Mesendoderm (in vitro differentiated cells): Measurements from ENCODE around the gene SYCN.
A peak's percentile ranks its signal among the peaks of the same experiment; 100 is the strongest.
"Not testable (repeated sequence)": the region's sequence is repeated elsewhere in the genome, so short reads cannot be mapped to it uniquely, and the experiment has no call there.

Source experiments
- DNase-seq: peaks from one replicate; pipeline ENCODE4 v3.0.0; 2013
- H2AK5ac ChIP-seq: 2 replicates; pipeline ENCODE4 v1.6.1; 2013; ENCODE audit warnings: low read length, inconsistent platforms
- H2BK120ac ChIP-seq: 2 replicates; pipeline ENCODE4 v1.6.1; 2013; ENCODE audit warnings: low read depth, mild to moderate bottlenecking, low read length, moderate library complexity, mixed read lengths
- H2BK15ac ChIP-seq: replicated peaks from 2 replicates; pipeline ENCODE4 v1.6.1; 2013; ENCODE audit warnings: low read depth, mild to moderate bottlenecking, moderate library complexity
- H2BK5ac ChIP-seq: 2 replicates; pipeline ENCODE4 v1.6.1; 2013; ENCODE audit warnings: low read length, inconsistent platforms
- H3K18ac ChIP-seq: 2 replicates; pipeline ENCODE4 v1.6.1; 2013; ENCODE audit warnings: mild to moderate bottlenecking, low read length, mixed read lengths
- H3K23ac ChIP-seq: one replicate; pipeline ENCODE4 v1.6.1; 2013; ENCODE audit warnings: low read length
- H3K27ac ChIP-seq: 2 replicates; pipeline ENCODE4 v1.5.1; 2013; ENCODE audit warnings: low read depth, mild to moderate bottlenecking, inconsistent platforms, low read length, moderate library complexity
- H3K27me3 ChIP-seq: 2 replicates; pipeline ENCODE4 v1.6.1; 2013; ENCODE audit warnings: low read length, control low read depth, mild to moderate bottlenecking, inconsistent platforms; ENCODE audit not compliant: insufficient read depth, poor library complexity
- H3K36me3 ChIP-seq: 2 replicates; pipeline ENCODE4 v1.6.1; 2013; ENCODE audit warnings: low read length, inconsistent platforms; ENCODE audit not compliant: control insufficient read depth, insufficient read depth
- H3K4ac ChIP-seq: one replicate; pipeline ENCODE4 v1.6.1; 2013; ENCODE audit warnings: low read depth, mild to moderate bottlenecking, low read length, moderate library complexity
- H3K4me1 ChIP-seq: 2 replicates; pipeline ENCODE4 v1.6.1; 2013; ENCODE audit warnings: low read depth, low read length, inconsistent platforms; ENCODE audit not compliant: control insufficient read depth
- H3K4me2 ChIP-seq: 2 replicates; pipeline ENCODE4 v1.6.1; 2013; ENCODE audit warnings: low read length
- H3K4me3 ChIP-seq: 2 replicates; pipeline ENCODE4 v1.5.1; 2013; ENCODE audit warnings: mild to moderate bottlenecking, low read length
- H3K56ac ChIP-seq: one replicate; pipeline ENCODE4 v1.6.1; 2013; ENCODE audit warnings: low read length
- H3K79me1 ChIP-seq: 2 replicates; pipeline ENCODE4 v1.6.1; 2013; ENCODE audit warnings: low read length, inconsistent platforms
- H3K79me2 ChIP-seq: 2 replicates; pipeline ENCODE4 v1.6.1; 2013; ENCODE audit warnings: mild to moderate bottlenecking, low read length; ENCODE audit not compliant: control insufficient read depth, insufficient read depth
- H3K9ac ChIP-seq: 2 replicates; pipeline ENCODE4 v1.6.1; 2013; ENCODE audit warnings: low read length, inconsistent platforms
- H4K5ac ChIP-seq: one replicate; pipeline ENCODE4 v1.6.1; 2013; ENCODE audit warnings: low read length
- H4K8ac ChIP-seq: one replicate; pipeline ENCODE4 v1.6.1; 2013; ENCODE audit warnings: low read depth, mild to moderate bottlenecking, control low read depth, low read length, moderate library complexity
- WGBS: extraction: QIAGEN DNeasy Blood & Tissue Kit; methylation state at CpG from one replicate; pipeline ENCODE4 v1.1.7; 2013; ENCODE audit warnings: low lambda C conversion rate, missing lambda C conversion rate; ENCODE audit not compliant: insufficient coverage; ENCODE audit errors: extremely low coverage; 5-methylcytosine and 5-hydroxymethylcytosine counted together

SYCN gene

GRCh38 chr19:39248806-39249205, 44.7 kb upstream of the SYCN start, which contains the start of gene IFNL4:
Gene IFNL4 (minus strand): TSS chr19:39248856.
- no peaks in the 10 kb centered on the region for H3K79me1 ChIP-seq
- no CpG with 5 or more reads among the region's 13 CpGs for WGBS
- H2AK5ac ChIP-seq: no peak within 1 kb of the TSS
- no peak within 1 kb of the TSS for H4K8ac ChIP-seq
- no peaks in the 10 kb centered on the region for H3K36me3 ChIP-seq
- no peak within 1 kb of the TSS for H3K4me2 ChIP-seq
- H2BK120ac ChIP-seq: no peak within 1 kb of the TSS
- H3K27me3 ChIP-seq: peaks cover 27% of the 10 kb centered on the region
- H3K56ac ChIP-seq: peak within 1 kb of the TSS; percentile 60
- H3K4ac ChIP-seq: no peak within 1 kb of the TSS
- H2BK15ac ChIP-seq: no peak within 1 kb of the TSS
- H3K18ac ChIP-seq: no peak within 1 kb of the TSS
- H2BK5ac ChIP-seq: no peak within 1 kb of the TSS
- no peak within 1 kb of the TSS for H4K5ac ChIP-seq
- H3K4me1 ChIP-seq: no peaks in the 10 kb centered on the region
- no peak within 1 kb of the TSS for H3K4me3 ChIP-seq
- no peaks in the 10 kb centered on the region for H3K79me2 ChIP-seq
- peak within 1 kb of the TSS; percentile 11 for H3K9ac ChIP-seq
- H3K23ac ChIP-seq: no peak within 1 kb of the TSS
- no peak for DNase-seq
- no peak within 1 kb of the TSS for H3K27ac ChIP-seq

GRCh38 chr19:39247701-39248664, 43.9 kb upstream of the SYCN start:
- H3K18ac ChIP-seq: no peak overlapping the region
- peak overlapping the region; percentile 60 for H3K56ac ChIP-seq
- no peak overlapping the region for H3K23ac ChIP-seq
- no peak overlapping the region for H3K27ac ChIP-seq
- H2AK5ac ChIP-seq: no peak overlapping the region
- H4K5ac ChIP-seq: no peak overlapping the region
- no peak overlapping the region for H2BK120ac ChIP-seq
- DNase-seq: peak; percentile 29
- H4K8ac ChIP-seq: no peak overlapping the region
- WGBS: no CpG with 5 or more reads among the region's 92 CpGs
- no peak overlapping the region for H3K4me3 ChIP-seq
- H3K79me1 ChIP-seq: no peaks in the 10 kb centered on the region
- H3K36me3 ChIP-seq: no peaks in the 10 kb centered on the region
- H2BK15ac ChIP-seq: no peak overlapping the region
- H3K9ac ChIP-seq: peak overlapping the region; percentile 11
- no peak overlapping the region for H3K4ac ChIP-seq
- H3K4me1 ChIP-seq: no peaks in the 10 kb centered on the region
- peaks cover 27% of the 10 kb centered on the region for H3K27me3 ChIP-seq
- no peaks in the 10 kb centered on the region for H3K79me2 ChIP-seq
- H2BK5ac ChIP-seq: no peak overlapping the region
- H3K4me2 ChIP-seq: no peak overlapping the region

GRCh38 chr19:39246951-39247669, 43.0 kb upstream of the SYCN start:
- Histone ChIP-seq H3K79me2 (no peaks in the 10 kb centered on the region), H3K18ac (no peak overlapping the region), H3K4ac (no peak overlapping the region), H4K5ac (no peak overlapping the region), H3K79me1 (no peaks in the 10 kb centered on the region), H3K23ac (no peak overlapping the region), H3K36me3 (no peaks in the 10 kb centered on the region), H3K56ac (no peak overlapping the region), H3K4me1 (no peaks in the 10 kb centered on the region), H3K9ac (no peak overlapping the region), H2BK5ac (no peak overlapping the region), H4K8ac (no peak overlapping the region), H3K27ac (no peak overlapping the region), H2AK5ac (no peak overlapping the region), H3K4me2 (no peak overlapping the region), H3K27me3 (peaks cover 27% of the 10 kb centered on the region), H2BK120ac (no peak overlapping the region), H3K4me3 (no peak overlapping the region), H2BK15ac (no peak overlapping the region)
- no CpG with 5 or more reads among the region's 42 CpGs for WGBS
- peak; percentile 64 for DNase-seq

GRCh38 chr19:39245166-39245565, 41.1 kb upstream of the SYCN start:
- H2BK5ac ChIP-seq, H3K9ac ChIP-seq, H3K56ac ChIP-seq, H4K8ac ChIP-seq, H3K18ac ChIP-seq, H3K23ac ChIP-seq, H3K4ac ChIP-seq, H2AK5ac ChIP-seq, H4K5ac ChIP-seq, H3K4me1 ChIP-seq, H3K27ac ChIP-seq, H2BK15ac ChIP-seq, DNase-seq, H3K36me3 ChIP-seq, H3K79me2 ChIP-seq, H2BK120ac ChIP-seq, H3K4me2 ChIP-seq, H3K79me1 ChIP-seq, H3K4me3 ChIP-seq: not testable (repeated sequence)
- peaks cover 26% of the 10 kb centered on the region for H3K27me3 ChIP-seq
- no CpG with 5 or more reads among the region's 1 CpG for WGBS

GRCh38 chr19:39244410-39245100, 40.5 kb upstream of the SYCN start, which contains the start of gene IFNL3:
Gene IFNL3 (minus strand): TSS chr19:39245006. CDS start chr19:39244967, 39 bp downstream.
- not testable (repeated sequence) for H2BK120ac ChIP-seq, H2BK15ac ChIP-seq, H3K4me3 ChIP-seq, H3K27ac ChIP-seq, H4K5ac ChIP-seq, H3K4me1 ChIP-seq, H3K4me2 ChIP-seq, H3K18ac ChIP-seq, H2BK5ac ChIP-seq, H3K56ac ChIP-seq, DNase-seq, H2AK5ac ChIP-seq, H4K8ac ChIP-seq, H3K4ac ChIP-seq, H3K36me3 ChIP-seq, H3K9ac ChIP-seq, H3K23ac ChIP-seq, H3K79me2 ChIP-seq, H3K79me1 ChIP-seq
- H3K27me3 ChIP-seq: peaks cover 23% of the 10 kb centered on the region
- WGBS: no CpG with 5 or more reads among the region's 12 CpGs
